ENCODE measurements around the gene SCUBE1. TPM values are rescaled to one million over a fixed set of nuclear protein-coding genes. Genes with fewer than 3 reads are reported as not detected.
A peak's percentile ranks its signal among the peaks of the same experiment; 100 is the strongest.

Gene SCUBE1
- total RNA-seq, result 1 to 10 TPM in 3 of 4 donors, under 1 TPM in 1; 0.68 to 6.4 (median 1.7) TPM

DNA sequence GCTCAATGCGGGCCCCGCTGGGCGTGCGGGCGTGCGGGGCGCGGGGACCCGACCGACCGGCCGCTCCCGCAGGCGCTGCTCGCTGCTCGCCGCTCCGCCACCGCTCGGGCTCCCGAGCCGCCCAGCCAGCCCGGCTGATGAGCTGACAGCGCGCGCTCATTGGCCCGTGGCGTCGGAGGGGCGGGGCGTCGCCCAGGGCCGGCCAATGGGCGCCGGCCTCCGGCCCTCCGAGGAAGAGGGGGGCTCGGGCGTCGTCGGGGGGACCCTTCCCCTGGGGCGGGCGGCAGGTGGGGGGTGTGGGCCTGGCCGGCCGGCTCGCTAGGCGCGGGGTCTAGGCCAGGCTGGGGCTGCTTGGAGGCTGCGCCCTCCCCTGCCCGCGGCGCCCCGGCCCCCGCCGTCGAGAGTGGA, at the start of gene SCUBE1:
SCUBE1 (minus strand) TSS at position 111 of the 408 bp plus-strand sequence. CDS start 111 bp downstream, outside the sequence.
- Histone ChIP-seq H3K36me3 (no peaks in the 10 kb centered on the region), H3K27me3 (peaks cover 67% of the 10 kb centered on the region), H3K9me3 (no peaks in the 10 kb centered on the region), H3K4me3 (peak within 1 kb of the TSS in 3 of 4 donors; percentile 26 to 48 (median 29)), H3K4me1 (peaks cover 0 to 11% (median 5%) of the 10 kb centered on the region in 4 donors), H3K27ac (no peak within 1 kb of the TSS)
- peak; percentile 52 for DNase-seq
- no peak for TF ChIP-seq POLR2AphosphoS5 (IDR thresholded peaks at IDR 0.05)
- no peak for TF ChIP-seq POLR2A (IDR thresholded peaks at IDR 0.05)
- TF ChIP-seq CTCF (IDR thresholded peaks at IDR 0.05), result no peak
- TF ChIP-seq EP300 (IDR thresholded peaks at IDR 0.05; ENCODE audit: low read depth), result no peak
- intact Hi-C loops (cut with DNase I; ENCODE audit: low total_unique reads), result no loop called here
- WGBS, 2 donors (ENCODE audit: low coverage in 1 of 2), result 10% methylated on average over 2 of the region's 56 CpGs; no CpG with 5 or more reads in 1 of the 2 donors
- in situ Hi-C loops (cut with MboI; ENCODE audit: low pct_ligation_motif_present in 1 of 4, low pct_unique_long_range_greater_than_20kb in 1 of 4, low sequenced_read_pairs in 3 of 4), result loop anchor here in 2 of 4 donors (10.0 kb wide), 1 partner anchor 68 kb away; no protein-coding TSS in a partner anchor

- Histone ChIP-seq H3K27ac (no peak overlapping the region), H3K27me3 (peaks cover 9% of the 10 kb centered on the region), H3K36me3 (no peaks in the 10 kb centered on the region), H3K4me3 (no peak overlapping the region), H3K4me1 (no peaks in the 10 kb centered on the region), H3K9me3 (no peaks in the 10 kb centered on the region)
- TF ChIP-seq EP300 (IDR thresholded peaks at IDR 0.05; ENCODE audit: low read depth), result no peak
- TF ChIP-seq POLR2A (IDR thresholded peaks at IDR 0.05), result no peak
- TF ChIP-seq CTCF (IDR thresholded peaks at IDR 0.05), result no peak
- no peak for TF ChIP-seq POLR2AphosphoS5 (IDR thresholded peaks at IDR 0.05)
- in situ Hi-C loops (cut with MboI; ENCODE audit: low pct_ligation_motif_present in 1 of 4, low pct_unique_long_range_greater_than_20kb in 1 of 4, low sequenced_read_pairs in 3 of 4), result loop anchor here in 1 of 4 donors (25.0 kb wide), 1 partner anchor 420 kb away; the partner anchor contains the start of gene EFCAB6
- WGBS, 2 donors (ENCODE audit: low coverage in 1 of 2), result 77 to 88% methylated on average over 4 to 9 of the region's 9 CpGs
- DNase-seq, result no peak
- intact Hi-C loops (cut with DNase I; ENCODE audit: low total_unique reads), result loop anchor here (5.0 kb wide), 1 partner anchor 1055 kb away; no protein-coding TSS in a partner anchor
Measured at GRCh38 chr22:43392385-43392989, 49.3 kb upstream of the SCUBE1 start.

GRCh38 chr22:43391306-43391705, 48.1 kb upstream of the SCUBE1 start:
- Histone ChIP-seq H3K4me3 (no peak overlapping the region), H3K9me3 (no peaks in the 10 kb centered on the region), H3K4me1 (no peaks in the 10 kb centered on the region), H3K27ac (no peak overlapping the region), H3K36me3 (no peaks in the 10 kb centered on the region), H3K27me3 (peaks cover 18% of the 10 kb centered on the region)
- DNase-seq, result no peak
- 59 to 100% methylated on average over 1 to 3 of the region's 3 CpGs for WGBS, 2 donors (ENCODE audit: low coverage in 1 of 2)
- intact Hi-C loops (cut with DNase I; ENCODE audit: low total_unique reads) (loop anchor here (5.0 kb wide), 1 partner anchor 1056 kb away; no protein-coding TSS in a partner anchor), in situ Hi-C loops (cut with MboI; ENCODE audit: low pct_ligation_motif_present in 1 of 4, low pct_unique_long_range_greater_than_20kb in 1 of 4, low sequenced_read_pairs in 3 of 4) (loop anchor here in 1 of 4 donors (25.0 kb wide), 1 partner anchor 421 kb away; the partner anchor contains the start of gene EFCAB6)
- TF ChIP-seq POLR2A (IDR thresholded peaks at IDR 0.05), result no peak
- no peak for TF ChIP-seq CTCF (IDR thresholded peaks at IDR 0.05)
- TF ChIP-seq POLR2AphosphoS5 (IDR thresholded peaks at IDR 0.05), result no peak
- TF ChIP-seq EP300 (IDR thresholded peaks at IDR 0.05; ENCODE audit: low read depth), result no peak

GRCh38 chr22:43390872-43391271, 47.7 kb upstream of the SCUBE1 start:
- in situ Hi-C loops (cut with MboI; ENCODE audit: low pct_ligation_motif_present in 1 of 4, low pct_unique_long_range_greater_than_20kb in 1 of 4, low sequenced_read_pairs in 3 of 4), result loop anchor here in 1 of 4 donors (25.0 kb wide), 1 partner anchor 421 kb away; the partner anchor contains the start of gene EFCAB6
- 81% methylated on average over 4 of the region's 4 CpGs; no CpG with 5 or more reads in 1 of the 2 donors for WGBS, 2 donors (ENCODE audit: low coverage in 1 of 2)

More at GRCh38 chr22:43390872-43391271, 47.7 kb upstream of the SCUBE1 start:
- intact Hi-C loops (cut with DNase I; ENCODE audit: low total_unique reads), result loop anchor here (5.0 kb wide), 1 partner anchor 1056 kb away; no protein-coding TSS in a partner anchor
- DNase-seq, result no peak
- no peak overlapping the region for H3K27ac ChIP-seq
- H3K4me1 ChIP-seq, result peaks cover 0 to 2% (median 0%) of the 10 kb centered on the region in 4 donors
- TF ChIP-seq EP300 (IDR thresholded peaks at IDR 0.05; ENCODE audit: low read depth), result no peak
- no peak for TF ChIP-seq POLR2A (IDR thresholded peaks at IDR 0.05)
- no peak for TF ChIP-seq POLR2AphosphoS5 (IDR thresholded peaks at IDR 0.05)
- no peak for TF ChIP-seq CTCF (IDR thresholded peaks at IDR 0.05)
- H3K27me3 ChIP-seq, result peaks cover 22% of the 10 kb centered on the region
- H3K36me3 ChIP-seq, result no peaks in the 10 kb centered on the region
- H3K4me3 ChIP-seq, result no peak overlapping the region
- no peaks in the 10 kb centered on the region for H3K9me3 ChIP-seq
